ENCODE measurements around the gene PPP2R3C.
A peak's percentile ranks its signal among the peaks of the same experiment; 100 is the strongest.
"Not testable (repeated sequence)": the region's sequence is repeated elsewhere in the genome, so short reads cannot be mapped to it uniquely, and the experiment has no call there.

Gene PPP2R3C

DNA sequence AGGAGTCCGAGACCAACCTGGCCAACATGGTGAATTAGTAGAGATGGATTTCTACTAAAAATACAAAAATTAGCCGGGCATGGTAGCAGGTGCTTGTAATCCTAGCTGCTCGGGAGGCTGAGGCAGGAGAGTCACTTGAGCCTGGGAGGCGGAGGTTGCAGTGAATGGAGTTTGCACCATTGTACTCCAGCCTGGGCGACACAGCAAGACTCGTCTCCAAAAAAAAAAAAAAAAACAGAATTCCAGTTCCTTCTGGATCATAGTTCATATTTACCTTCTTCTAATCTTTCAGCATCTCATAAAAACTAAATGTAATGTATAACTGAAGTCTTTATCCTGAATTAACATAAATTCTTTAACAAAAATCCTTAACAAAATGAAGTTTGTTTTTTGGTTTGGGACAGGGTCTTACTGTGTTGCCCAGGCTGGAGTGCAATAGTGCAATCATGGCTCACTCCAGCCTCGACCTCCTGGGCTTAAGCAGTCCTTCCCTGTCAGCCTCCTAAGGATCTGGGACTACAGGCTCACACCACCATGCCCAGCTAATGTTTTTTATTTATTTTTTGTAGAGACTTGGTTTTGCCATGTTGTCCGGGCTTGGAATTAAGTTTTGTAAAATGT lies 38.1 kb downstream of the PPP2R3C start:
- no peaks in the 10 kb centered on the region for H3K36me3 ChIP-seq (ENCODE audit: control insufficient read depth, insufficient read depth, low read length)
- H3K4me1 ChIP-seq (ENCODE audit: control insufficient read depth, insufficient read depth, low read length), result no peaks in the 10 kb centered on the region
- no peaks in the 10 kb centered on the region for H3K27me3 ChIP-seq (ENCODE audit: control insufficient read depth, insufficient read depth, low read length)
- no peak overlapping the region for H3K9ac ChIP-seq (ENCODE audit: low read depth, low read length)
- no peaks in the 10 kb centered on the region for H3K9me3 ChIP-seq (ENCODE audit: control insufficient read depth, insufficient read depth, low read length)
- H3K4me3 ChIP-seq (ENCODE audit: low read depth, low read length), result no peak overlapping the region

DNA sequence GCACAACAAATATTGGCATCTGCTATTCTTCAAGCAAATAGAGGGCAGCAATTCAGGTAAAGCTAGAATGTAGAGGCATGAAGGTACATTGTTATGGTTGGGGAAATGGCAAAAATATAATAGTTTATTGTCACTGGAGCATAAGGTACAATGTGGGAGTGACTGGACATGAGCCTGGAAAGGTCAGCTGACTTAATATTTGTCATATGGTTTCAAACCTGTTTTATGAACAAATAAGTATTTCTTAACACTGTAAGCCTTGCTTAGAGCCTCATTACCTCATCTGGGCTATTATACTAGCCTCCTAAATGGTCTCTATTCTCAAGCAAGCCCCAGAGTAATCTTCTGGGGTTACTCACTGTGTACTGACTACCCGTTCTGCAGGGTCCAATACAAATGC lies 42.0 kb downstream of the PPP2R3C start:
- Histone ChIP-seq H3K9ac (ENCODE audit: low read depth, low read length) (no peak overlapping the region), H3K4me3 (ENCODE audit: low read depth, low read length) (no peak overlapping the region), H3K4me1 (ENCODE audit: control insufficient read depth, insufficient read depth, low read length) (no peaks in the 10 kb centered on the region), H3K36me3 (ENCODE audit: control insufficient read depth, insufficient read depth, low read length) (no peaks in the 10 kb centered on the region), H3K9me3 (ENCODE audit: control insufficient read depth, insufficient read depth, low read length) (no peaks in the 10 kb centered on the region), H3K27me3 (ENCODE audit: control insufficient read depth, insufficient read depth, low read length) (no peaks in the 10 kb centered on the region)

DNA sequence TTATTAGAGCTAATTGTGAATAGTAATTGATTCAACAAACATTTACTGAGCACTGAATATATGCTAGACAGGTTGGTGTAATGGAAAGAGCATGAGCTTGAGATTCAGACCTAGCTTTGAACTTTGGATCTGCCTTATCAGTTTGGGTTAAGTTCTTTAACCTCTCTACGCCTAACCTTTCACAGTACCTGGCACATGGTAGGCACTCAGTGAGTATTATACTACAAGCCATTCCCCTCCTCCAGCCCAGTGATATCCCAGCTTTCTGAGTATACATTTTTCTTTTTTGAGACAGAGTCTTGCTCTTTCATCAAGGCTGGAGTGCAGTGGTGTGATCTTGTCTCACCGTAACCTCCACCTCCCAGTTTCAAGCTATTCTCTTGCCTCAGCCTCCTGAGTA lies 43.7 kb downstream of the PPP2R3C start:
- H3K4me1 ChIP-seq (ENCODE audit: control insufficient read depth, insufficient read depth, low read length), result no peaks in the 10 kb centered on the region
- no peak overlapping the region for H3K9ac ChIP-seq (ENCODE audit: low read depth, low read length)
- H3K36me3 ChIP-seq (ENCODE audit: control insufficient read depth, insufficient read depth, low read length), result no peaks in the 10 kb centered on the region

DNA sequence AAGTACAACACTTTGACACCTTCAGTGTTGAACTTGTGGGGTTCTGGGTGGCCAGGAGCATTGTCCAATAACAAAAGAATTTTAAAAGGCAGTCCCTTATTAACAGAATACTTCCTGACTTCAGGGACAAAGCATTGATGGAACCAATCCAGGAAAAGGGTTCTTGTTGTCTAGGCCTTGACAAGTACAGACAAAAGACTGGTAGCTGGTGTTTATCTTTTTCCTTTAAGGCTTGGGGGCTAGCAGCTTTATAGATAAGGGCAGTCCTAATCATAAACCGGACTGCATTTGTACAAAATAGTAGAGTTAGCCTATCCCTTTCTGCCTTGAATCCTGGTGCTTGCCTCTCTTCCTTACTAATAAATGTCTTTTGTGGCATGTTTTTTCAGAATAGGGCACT lies 48.3 kb downstream of the PPP2R3C start:
- no peak overlapping the region for H3K9ac ChIP-seq (ENCODE audit: low read depth, low read length)
- H3K4me1 ChIP-seq (ENCODE audit: control insufficient read depth, insufficient read depth, low read length), result no peaks in the 10 kb centered on the region
- no peak overlapping the region for H3K4me3 ChIP-seq (ENCODE audit: low read depth, low read length)
- H3K9me3 ChIP-seq (ENCODE audit: control insufficient read depth, insufficient read depth, low read length), result no peaks in the 10 kb centered on the region
- no peaks in the 10 kb centered on the region for H3K36me3 ChIP-seq (ENCODE audit: control insufficient read depth, insufficient read depth, low read length)
- no peaks in the 10 kb centered on the region for H3K27me3 ChIP-seq (ENCODE audit: control insufficient read depth, insufficient read depth, low read length)

More for the DNA sequence above, 43.7 kb downstream of the PPP2R3C start:
- no peak overlapping the region for H3K4me3 ChIP-seq (ENCODE audit: low read depth, low read length)
- no peaks in the 10 kb centered on the region for H3K9me3 ChIP-seq (ENCODE audit: control insufficient read depth, insufficient read depth, low read length)
- H3K27me3 ChIP-seq (ENCODE audit: control insufficient read depth, insufficient read depth, low read length), result no peaks in the 10 kb centered on the region

DNA sequence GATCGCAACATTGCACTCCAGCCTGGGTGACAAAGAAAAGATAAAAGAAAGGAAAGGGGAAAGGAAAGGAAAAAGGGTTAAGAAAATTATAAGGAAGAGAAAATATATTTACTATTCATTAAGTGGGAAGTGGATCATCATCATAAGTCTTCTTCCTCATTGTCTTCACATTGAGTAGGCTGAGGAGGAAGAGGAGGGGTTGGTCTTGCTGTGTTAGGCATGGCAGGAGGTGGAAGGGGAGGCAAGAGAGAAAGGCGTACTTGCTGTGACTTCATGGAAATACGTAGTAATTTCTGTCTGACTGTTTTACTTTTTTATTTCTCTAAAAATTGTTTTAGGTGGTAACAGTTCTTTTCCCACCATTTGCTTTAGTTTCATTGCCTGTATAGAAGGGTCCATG lies 49.6 kb downstream of the PPP2R3C start:
- Histone ChIP-seq H3K4me3 (ENCODE audit: low read depth, low read length) (no peak overlapping the region), H3K27me3 (ENCODE audit: control insufficient read depth, insufficient read depth, low read length) (no peaks in the 10 kb centered on the region), H3K9ac (ENCODE audit: low read depth, low read length) (no peak overlapping the region), H3K4me1 (ENCODE audit: control insufficient read depth, insufficient read depth, low read length) (no peaks in the 10 kb centered on the region), H3K36me3 (ENCODE audit: control insufficient read depth, insufficient read depth, low read length) (no peaks in the 10 kb centered on the region), H3K9me3 (ENCODE audit: control insufficient read depth, insufficient read depth, low read length) (no peaks in the 10 kb centered on the region)

DNA sequence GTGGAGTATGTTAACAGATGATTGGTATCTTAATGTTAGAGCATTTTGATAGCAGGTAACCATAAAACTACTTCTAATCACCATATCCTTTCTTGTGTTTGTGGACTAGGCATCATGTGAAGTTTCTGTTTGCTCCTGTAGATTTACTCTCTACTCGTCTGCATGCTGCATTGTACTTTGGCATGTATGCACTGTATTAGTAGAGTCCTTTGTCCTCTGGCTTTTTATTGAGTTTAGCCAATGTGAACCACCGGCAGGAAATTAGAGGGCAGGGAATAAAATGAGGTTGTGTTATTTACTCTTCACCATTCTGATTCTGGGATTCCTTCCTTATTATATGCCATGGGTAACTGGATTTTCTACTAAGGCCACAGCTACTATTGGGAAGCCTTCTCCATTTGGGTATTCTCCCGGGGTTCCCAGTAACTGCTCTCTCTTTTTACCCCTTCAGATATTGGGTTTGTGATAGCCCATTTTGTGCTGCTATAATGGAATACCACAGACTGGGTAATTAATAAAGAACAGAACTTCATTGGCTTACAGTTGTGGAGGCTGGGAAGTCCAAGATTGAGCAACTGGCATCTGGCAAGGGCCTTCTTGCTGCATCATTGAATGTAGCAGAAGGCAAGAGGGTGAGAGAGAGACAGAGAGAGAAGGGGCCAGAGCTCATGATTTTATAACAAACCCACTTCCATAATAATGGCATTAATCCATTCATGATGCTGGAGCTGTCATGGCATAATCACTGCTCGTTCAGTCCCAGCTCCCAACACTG lies 53.4 kb downstream of the PPP2R3C start:
- H3K4me3 ChIP-seq (ENCODE audit: low read depth, low read length), result no peak overlapping the region
- H3K9me3 ChIP-seq (ENCODE audit: control insufficient read depth, insufficient read depth, low read length), result no peaks in the 10 kb centered on the region
- H3K4me1 ChIP-seq (ENCODE audit: control insufficient read depth, insufficient read depth, low read length), result no peaks in the 10 kb centered on the region
- H3K27me3 ChIP-seq (ENCODE audit: control insufficient read depth, insufficient read depth, low read length), result no peaks in the 10 kb centered on the region
- H3K36me3 ChIP-seq (ENCODE audit: control insufficient read depth, insufficient read depth, low read length), result no peaks in the 10 kb centered on the region
- no peak overlapping the region for H3K9ac ChIP-seq (ENCODE audit: low read depth, low read length)

DNA sequence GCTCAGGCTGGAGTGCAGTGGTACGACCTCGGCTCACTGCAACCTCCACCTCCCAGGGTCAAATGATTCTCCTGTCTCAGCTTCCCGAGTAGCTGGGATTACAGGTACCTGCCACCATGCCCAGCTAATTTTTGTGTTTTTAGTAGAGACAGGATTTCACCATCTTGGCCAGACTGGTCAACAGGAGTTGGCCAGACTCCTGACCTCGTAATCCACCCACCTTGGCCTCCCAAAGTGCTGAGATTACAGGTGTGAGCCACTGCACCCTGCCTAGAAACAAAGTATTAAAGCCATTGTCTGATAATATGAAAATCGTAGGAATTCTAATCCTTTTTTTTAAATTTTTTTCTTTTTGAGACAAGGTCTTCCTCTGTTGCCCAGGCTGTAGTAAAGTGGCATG lies 56.1 kb downstream of the PPP2R3C start:
- H3K36me3 ChIP-seq (ENCODE audit: control insufficient read depth, insufficient read depth, low read length); H3K27me3 ChIP-seq (ENCODE audit: control insufficient read depth, insufficient read depth, low read length); H3K4me1 ChIP-seq (ENCODE audit: control insufficient read depth, insufficient read depth, low read length); H3K9me3 ChIP-seq (ENCODE audit: control insufficient read depth, insufficient read depth, low read length); H3K9ac ChIP-seq (ENCODE audit: low read depth, low read length); H3K4me3 ChIP-seq (ENCODE audit: low read depth, low read length): not testable (repeated sequence)

DNA sequence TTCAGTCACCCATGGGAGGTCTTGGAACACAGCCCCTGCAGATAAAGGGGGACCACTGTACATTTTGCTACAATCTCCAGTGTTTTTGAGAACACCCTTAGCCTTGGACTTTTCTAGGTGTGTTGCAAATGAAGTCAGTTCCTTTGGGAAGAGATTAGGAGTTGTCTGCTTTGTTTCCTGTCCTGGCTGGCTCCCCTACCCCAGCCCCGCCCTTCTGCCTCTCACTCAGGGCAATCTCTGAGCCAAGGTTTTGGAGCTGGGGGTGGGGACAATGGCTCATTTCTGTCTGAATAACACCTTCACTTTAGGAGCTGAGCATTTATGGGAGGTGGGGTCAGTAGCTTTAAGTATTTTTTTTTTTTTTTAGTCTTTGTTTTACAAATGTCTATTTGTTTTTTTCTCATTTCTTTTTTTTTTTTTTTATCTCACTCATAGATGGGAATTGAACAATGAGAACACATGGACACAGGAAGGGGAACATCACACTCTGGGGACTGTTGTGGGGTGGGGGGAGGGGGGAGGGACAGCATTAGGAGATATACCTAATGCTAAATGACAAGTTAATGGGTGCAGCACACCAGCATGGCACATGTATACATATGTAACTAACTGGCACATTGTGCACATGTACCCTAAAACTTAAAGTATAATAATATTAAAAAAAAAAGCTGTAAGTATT lies 60.5 kb downstream of the PPP2R3C start:
- not testable (repeated sequence) for H3K9me3 ChIP-seq (ENCODE audit: control insufficient read depth, insufficient read depth, low read length); H3K4me1 ChIP-seq (ENCODE audit: control insufficient read depth, insufficient read depth, low read length); H3K4me3 ChIP-seq (ENCODE audit: low read depth, low read length); H3K27me3 ChIP-seq (ENCODE audit: control insufficient read depth, insufficient read depth, low read length); H3K36me3 ChIP-seq (ENCODE audit: control insufficient read depth, insufficient read depth, low read length)
- H3K9ac ChIP-seq (ENCODE audit: low read depth, low read length), result peak overlapping the region; percentile 47

DNA sequence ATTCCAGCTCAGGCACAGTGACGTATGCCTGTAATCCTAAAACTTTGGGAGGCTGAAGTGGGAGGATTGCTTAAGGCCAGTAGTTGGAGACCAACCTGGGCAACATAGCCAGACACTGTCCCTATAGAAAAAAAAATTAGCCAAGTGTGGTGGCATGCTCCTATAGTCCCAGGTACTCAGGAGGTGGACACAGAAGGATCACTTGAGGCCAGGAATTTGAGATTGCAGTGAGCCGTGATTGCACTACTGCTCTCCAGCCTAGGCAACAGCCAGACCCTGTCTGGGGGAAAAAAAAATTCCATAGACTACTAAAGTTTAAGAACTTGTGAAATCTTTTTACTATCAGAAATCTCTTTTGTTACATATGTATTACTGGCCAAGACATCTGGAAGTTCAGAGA lies 69.2 kb downstream of the PPP2R3C start:
- no peak overlapping the region for H3K4me3 ChIP-seq (ENCODE audit: low read depth, low read length)
- H3K9ac ChIP-seq (ENCODE audit: low read depth, low read length), result no peak overlapping the region
- no peaks in the 10 kb centered on the region for H3K27me3 ChIP-seq (ENCODE audit: control insufficient read depth, insufficient read depth, low read length)
- H3K36me3 ChIP-seq (ENCODE audit: control insufficient read depth, insufficient read depth, low read length), result no peaks in the 10 kb centered on the region
- no peaks in the 10 kb centered on the region for H3K9me3 ChIP-seq (ENCODE audit: control insufficient read depth, insufficient read depth, low read length)
- H3K4me1 ChIP-seq (ENCODE audit: control insufficient read depth, insufficient read depth, low read length), result no peaks in the 10 kb centered on the region

DNA sequence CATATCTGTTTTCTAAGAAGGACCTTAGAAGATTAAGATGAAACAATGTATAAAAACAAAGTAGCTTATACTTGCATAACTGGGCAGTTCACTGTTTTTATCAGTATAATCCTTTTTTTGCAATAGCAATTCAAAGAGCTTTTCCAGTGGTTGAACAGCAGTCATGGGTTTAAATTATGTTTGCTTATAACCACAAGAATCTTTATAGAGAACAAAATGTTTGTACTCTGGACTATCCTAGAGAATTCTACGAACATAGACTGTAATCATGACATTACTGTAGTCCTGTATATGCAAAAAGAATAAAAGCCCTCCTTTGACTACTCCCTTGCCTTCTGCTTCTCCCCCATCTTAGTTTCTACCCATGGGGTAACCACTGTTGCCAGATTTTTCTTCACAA lies 70.0 kb downstream of the PPP2R3C start:
- no peaks in the 10 kb centered on the region for H3K9me3 ChIP-seq (ENCODE audit: control insufficient read depth, insufficient read depth, low read length)
- H3K27me3 ChIP-seq (ENCODE audit: control insufficient read depth, insufficient read depth, low read length), result no peaks in the 10 kb centered on the region
- no peak overlapping the region for H3K9ac ChIP-seq (ENCODE audit: low read depth, low read length)
- H3K4me3 ChIP-seq (ENCODE audit: low read depth, low read length), result no peak overlapping the region
- no peaks in the 10 kb centered on the region for H3K4me1 ChIP-seq (ENCODE audit: control insufficient read depth, insufficient read depth, low read length)
- no peaks in the 10 kb centered on the region for H3K36me3 ChIP-seq (ENCODE audit: control insufficient read depth, insufficient read depth, low read length)

DNA sequence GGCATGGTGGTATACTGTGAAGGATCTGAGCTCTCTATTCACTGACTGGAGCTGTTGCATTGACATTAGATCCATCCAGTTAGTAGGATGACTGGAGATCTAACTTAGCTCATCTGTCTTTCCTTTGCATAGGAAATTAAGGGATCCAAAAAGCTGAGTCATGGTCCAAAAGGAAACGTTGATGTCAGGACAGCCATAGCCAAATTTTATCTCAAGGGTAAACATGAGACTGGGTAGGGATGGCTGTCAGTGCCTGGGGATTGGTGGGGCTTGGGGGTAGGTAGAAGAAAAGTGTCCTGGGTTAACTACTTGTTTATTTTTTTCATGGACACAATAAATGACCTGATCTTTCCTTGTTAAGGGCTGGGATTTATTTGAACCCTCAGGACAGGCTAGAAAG lies 71.1 kb downstream of the PPP2R3C start:
- H3K36me3 ChIP-seq (ENCODE audit: control insufficient read depth, insufficient read depth, low read length), result no peaks in the 10 kb centered on the region
- no peaks in the 10 kb centered on the region for H3K27me3 ChIP-seq (ENCODE audit: control insufficient read depth, insufficient read depth, low read length)
- H3K9me3 ChIP-seq (ENCODE audit: control insufficient read depth, insufficient read depth, low read length), result no peaks in the 10 kb centered on the region
- H3K9ac ChIP-seq (ENCODE audit: low read depth, low read length), result no peak overlapping the region
- no peaks in the 10 kb centered on the region for H3K4me1 ChIP-seq (ENCODE audit: control insufficient read depth, insufficient read depth, low read length)
- no peak overlapping the region for H3K4me3 ChIP-seq (ENCODE audit: low read depth, low read length)

DNA sequence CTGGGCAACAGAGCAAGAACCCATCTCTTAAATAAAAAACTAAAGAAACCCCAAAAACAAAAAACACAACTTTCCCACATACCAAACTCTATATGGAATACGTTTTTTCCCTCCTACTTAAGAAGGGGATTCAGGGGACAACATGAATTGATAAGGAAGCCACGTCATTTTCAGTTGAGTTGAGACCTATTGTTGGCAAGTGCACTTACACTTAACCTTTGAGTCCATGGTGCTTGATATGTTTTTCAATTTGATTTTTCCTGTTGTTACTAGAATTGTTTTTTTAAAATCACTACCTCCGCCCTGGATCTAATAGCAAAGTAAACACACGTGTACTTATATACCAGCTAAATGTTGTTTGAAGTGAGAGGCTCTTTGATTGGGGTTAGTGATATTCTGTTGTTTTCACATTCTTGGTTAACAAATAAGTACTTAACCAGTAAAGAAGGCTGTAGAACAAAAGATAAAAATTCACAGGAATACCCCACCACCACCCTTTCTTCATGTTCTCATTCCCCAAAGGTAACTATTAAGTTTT lies 73.7 kb downstream of the PPP2R3C start:
- Histone ChIP-seq H3K4me3 (ENCODE audit: low read depth, low read length) (no peak overlapping the region), H3K9me3 (ENCODE audit: control insufficient read depth, insufficient read depth, low read length) (no peaks in the 10 kb centered on the region), H3K27me3 (ENCODE audit: control insufficient read depth, insufficient read depth, low read length) (no peaks in the 10 kb centered on the region), H3K9ac (ENCODE audit: low read depth, low read length) (no peak overlapping the region), H3K4me1 (ENCODE audit: control insufficient read depth, insufficient read depth, low read length) (no peaks in the 10 kb centered on the region), H3K36me3 (ENCODE audit: control insufficient read depth, insufficient read depth, low read length) (no peaks in the 10 kb centered on the region)

Measured in iPS-15b (cell line).